ENCODE data around the gene SPG11.
"Not testable (repeated sequence)": the region's sequence is repeated elsewhere in the genome, so short reads cannot be mapped to it uniquely, and the experiment has no call there.

Gene SPG11, protein sequence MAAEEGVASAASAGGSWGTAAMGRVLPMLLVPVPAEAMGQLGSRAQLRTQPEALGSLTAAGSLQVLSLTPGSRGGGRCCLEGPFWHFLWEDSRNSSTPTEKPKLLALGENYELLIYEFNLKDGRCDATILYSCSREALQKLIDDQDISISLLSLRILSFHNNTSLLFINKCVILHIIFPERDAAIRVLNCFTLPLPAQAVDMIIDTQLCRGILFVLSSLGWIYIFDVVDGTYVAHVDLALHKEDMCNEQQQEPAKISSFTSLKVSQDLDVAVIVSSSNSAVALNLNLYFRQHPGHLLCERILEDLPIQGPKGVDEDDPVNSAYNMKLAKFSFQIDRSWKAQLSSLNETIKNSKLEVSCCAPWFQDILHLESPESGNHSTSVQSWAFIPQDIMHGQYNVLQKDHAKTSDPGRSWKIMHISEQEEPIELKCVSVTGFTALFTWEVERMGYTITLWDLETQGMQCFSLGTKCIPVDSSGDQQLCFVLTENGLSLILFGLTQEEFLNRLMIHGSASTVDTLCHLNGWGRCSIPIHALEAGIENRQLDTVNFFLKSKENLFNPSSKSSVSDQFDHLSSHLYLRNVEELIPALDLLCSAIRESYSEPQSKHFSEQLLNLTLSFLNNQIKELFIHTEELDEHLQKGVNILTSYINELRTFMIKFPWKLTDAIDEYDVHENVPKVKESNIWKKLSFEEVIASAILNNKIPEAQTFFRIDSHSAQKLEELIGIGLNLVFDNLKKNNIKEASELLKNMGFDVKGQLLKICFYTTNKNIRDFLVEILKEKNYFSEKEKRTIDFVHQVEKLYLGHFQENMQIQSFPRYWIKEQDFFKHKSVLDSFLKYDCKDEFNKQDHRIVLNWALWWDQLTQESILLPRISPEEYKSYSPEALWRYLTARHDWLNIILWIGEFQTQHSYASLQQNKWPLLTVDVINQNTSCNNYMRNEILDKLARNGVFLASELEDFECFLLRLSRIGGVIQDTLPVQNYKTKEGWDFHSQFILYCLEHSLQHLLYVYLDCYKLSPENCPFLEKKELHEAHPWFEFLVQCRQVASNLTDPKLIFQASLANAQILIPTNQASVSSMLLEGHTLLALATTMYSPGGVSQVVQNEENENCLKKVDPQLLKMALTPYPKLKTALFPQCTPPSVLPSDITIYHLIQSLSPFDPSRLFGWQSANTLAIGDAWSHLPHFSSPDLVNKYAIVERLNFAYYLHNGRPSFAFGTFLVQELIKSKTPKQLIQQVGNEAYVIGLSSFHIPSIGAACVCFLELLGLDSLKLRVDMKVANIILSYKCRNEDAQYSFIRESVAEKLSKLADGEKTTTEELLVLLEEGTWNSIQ (N-terminal part only)
- long read RNA-seq, donor 1, partial matches to known transcripts, result 0 of 1 reads
- long read RNA-seq, donor 1, other reads (novel, unspliced or antisense), result 0 of 1 reads
- long read RNA-seq, donor 2, partial matches to known transcripts, result 0 of 1 reads
- long read RNA-seq, donor 2, other reads (novel, unspliced or antisense), result 0 of 1 reads
- long read RNA-seq, donor 3, partial matches to known transcripts, result 0 of 2 reads
- long read RNA-seq, donor 3, other reads (novel, unspliced or antisense), result 0 of 2 reads
- long read RNA-seq, donor 4, partial matches to known transcripts, result 0 of 4 reads
- long read RNA-seq, donor 4, other reads (novel, unspliced or antisense), result 0 of 4 reads
- long read RNA-seq, donor 5, partial matches to known transcripts, result 0 of 1 reads
- long read RNA-seq, donor 5, other reads (novel, unspliced or antisense), result 0 of 1 reads
- long read RNA-seq, donor 6, result 0 reads
- long read RNA-seq, donor 7, result 0 reads
- long read RNA-seq, donor 8, partial matches to known transcripts, result 0 of 1 reads
- long read RNA-seq, donor 8, other reads (novel, unspliced or antisense), result 0 of 1 reads

DNA sequence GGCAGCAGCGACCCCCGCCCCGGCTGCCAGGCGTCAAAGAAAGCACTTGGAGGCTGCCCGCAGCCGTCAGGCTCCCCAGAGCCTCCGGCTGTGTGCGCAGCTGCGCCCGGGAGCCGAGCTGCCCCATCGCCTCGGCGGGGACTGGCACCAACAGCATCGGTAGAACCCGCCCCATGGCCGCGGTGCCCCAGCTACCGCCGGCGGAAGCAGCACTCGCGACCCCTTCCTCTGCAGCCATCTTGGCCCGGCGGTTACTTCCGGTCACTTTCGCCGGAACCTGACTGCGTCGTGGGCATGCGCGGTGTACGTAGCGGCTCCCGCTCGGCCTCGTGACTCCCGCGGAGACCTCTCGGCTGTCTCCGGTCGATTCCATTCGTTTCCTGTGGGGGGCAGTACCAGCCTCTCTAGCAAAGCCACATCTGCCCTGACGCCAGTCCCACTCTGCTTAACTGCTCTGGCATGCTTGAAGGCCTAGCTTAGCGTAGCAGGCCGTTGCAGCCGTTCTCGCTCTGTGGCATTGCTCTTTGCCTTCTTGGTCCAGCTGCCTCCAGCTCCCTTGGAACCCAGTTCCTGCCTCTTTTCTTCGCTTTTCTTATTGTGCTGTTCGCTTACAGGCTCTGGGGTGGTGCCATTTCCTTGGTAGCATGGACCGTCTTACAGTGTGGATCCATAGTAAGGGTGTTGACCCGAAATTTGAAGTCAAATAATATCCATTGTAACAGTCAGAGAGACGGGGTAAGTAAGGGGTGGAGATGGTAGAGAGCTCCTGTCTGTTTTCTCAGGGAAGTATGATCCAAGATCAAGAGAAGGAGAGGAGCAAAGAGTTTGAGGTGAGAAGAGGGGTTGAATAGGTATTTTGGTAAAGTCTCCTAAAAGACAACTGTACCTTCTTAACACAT, at the start of gene SPG11:
Gene SPG11, minus strand, starts transcription at position 253 of the 899 bp plus-strand sequence. Its CDS starts 15 bp downstream, at position 238.
- DNase-seq, result peak; percentile 97

DNA sequence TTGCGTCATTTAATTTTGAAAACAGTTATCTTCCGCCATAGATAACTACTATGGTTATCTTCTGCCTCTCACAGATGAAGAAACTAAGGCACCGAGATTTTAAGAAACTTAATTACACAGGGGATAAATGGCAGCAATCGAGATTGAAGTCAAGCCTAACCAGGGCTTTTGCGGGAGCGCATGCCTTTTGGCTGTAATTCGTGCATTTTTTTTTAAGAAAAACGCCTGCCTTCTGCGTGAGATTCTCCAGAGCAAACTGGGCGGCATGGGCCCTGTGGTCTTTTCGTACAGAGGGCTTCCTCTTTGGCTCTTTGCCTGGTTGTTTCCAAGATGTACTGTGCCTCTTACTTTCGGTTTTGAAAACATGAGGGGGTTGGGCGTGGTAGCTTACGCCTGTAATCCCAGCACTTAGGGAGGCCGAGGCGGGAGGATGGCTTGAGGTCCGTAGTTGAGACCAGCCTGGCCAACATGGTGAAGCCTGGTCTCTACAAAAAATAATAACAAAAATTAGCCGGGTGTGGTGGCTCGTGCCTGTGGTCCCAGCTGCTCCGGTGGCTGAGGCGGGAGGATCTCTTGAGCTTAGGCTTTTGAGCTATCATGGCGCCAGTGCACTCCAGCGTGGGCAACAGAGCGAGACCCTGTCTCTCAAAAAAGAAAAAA, 49.0 kb upstream of the SPG11 start:
- peak; percentile 53 for DNase-seq

DNA sequence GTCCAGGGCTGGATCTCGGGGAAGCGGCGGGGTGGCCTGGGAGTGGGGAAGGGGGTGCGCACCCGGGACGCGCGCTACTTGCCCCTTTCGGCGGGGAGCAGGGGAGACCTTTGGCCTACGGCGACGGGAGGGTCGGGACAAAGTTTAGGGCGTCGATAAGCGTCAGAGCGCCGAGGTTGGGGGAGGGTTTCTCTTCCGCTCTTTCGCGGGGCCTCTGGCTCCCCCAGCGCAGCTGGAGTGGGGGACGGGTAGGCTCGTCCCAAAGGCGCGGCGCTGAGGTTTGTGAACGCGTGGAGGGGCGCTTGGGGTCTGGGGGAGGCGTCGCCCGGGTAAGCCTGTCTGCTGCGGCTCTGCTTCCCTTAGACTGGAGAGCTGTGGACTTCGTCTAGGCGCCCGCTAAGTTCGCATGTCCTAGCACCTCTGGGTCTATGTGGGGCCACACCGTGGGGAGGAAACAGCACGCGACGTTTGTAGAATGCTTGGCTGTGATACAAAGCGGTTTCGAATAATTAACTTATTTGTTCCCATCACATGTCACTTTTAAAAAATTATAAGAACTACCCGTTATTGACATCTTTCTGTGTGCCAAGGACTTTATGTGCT, 48.4 kb upstream of the SPG11 start:
- DNase-seq, result no peak

DNA sequence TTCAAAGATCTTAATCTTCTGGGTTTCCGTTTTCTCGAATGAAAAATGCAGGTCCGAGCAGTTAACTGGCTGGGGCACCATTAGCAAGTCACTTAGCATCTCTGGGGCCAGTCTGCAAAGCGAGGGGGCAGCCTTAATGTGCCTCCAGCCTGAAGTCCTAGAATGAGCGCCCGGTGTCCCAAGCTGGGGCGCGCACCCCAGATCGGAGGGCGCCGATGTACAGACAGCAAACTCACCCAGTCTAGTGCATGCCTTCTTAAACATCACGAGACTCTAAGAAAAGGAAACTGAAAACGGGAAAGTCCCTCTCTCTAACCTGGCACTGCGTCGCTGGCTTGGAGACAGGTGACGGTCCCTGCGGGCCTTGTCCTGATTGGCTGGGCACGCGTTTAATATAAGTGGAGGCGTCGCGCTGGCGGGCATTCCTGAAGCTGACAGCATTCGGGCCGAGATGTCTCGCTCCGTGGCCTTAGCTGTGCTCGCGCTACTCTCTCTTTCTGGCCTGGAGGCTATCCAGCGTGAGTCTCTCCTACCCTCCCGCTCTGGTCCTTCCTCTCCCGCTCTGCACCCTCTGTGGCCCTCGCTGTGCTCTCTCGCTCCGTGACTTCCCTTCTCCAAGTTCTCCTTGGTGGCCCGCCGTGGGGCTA, 47.8 kb upstream of the SPG11 start, which contains the start of the genes B2M and PATL2:
Gene B2M, plus strand, starts transcription at position 422 of the 647 bp plus-strand sequence. Its CDS starts 30 bp downstream, at position 452.
Gene PATL2, minus strand, starts transcription at position 228 of the 647 bp plus-strand sequence. CDS start 34,833 bp downstream, outside the sequence.
- DNase-seq, result peak; percentile 98

DNA sequence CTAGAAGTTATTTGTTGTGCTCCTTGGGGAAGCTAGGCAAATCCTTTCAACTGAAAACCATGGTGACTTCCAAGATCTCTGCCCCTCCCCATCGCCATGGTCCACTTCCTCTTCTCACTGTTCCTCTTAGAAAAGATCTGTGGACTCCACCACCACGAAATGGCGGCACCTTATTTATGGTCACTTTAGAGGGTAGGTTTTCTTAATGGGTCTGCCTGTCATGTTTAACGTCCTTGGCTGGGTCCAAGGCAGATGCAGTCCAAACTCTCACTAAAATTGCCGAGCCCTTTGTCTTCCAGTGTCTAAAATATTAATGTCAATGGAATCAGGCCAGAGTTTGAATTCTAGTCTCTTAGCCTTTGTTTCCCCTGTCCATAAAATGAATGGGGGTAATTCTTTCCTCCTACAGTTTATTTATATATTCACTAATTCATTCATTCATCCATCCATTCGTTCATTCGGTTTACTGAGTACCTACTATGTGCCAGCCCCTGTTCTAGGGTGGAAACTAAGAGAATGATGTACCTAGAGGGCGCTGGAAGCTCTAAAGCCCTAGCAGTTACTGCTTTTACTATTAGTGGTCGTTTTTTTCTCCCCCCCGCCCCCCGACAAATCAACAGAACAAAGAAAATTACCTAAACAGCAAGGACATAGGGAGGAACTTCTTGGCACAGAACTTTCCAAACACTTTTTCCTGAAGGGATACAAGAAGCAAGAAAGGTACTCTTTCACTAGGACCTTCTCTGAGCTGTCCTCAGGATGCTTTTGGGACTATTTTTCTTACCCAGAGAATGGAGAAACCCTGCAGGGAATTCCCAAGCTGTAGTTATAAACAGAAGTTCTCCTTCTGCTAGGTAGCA, 47.0 kb upstream of the SPG11 start:
- DNase-seq, result no peak

DNA sequence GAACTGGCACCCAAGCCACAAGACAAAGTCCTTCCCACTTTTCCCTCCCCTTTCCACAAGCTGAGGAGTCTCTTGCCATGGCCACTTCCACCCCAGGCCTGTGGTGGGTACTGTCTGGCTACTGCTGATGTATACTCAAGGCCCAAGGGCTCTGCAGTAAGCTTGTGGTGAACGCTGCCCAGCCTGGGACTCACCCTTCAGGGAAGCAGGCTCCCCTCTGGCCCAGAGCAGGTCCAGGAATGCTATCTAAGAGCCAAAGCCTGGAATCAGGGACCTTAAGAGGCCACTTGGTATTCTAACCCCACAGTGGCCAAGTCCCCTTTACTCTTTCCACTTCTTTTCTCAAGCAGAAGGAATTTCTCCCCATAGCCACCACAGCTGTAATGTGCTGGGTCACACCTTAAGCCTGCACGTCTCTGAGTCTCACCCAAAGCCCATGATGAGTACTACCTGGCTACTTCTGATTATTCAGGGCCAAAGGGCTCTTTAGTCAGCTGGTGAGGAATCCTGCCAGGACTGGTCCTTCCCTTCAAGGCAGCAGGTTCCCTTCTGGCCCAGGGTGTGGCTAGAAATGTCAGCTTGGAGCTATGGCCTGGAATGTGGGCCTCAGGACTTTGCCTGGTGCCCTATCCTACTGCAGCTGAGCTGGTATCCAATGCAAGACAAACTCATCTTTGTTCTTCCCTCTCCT, 43.6 kb upstream of the SPG11 start:
- DNase-seq, result no peak

DNA sequence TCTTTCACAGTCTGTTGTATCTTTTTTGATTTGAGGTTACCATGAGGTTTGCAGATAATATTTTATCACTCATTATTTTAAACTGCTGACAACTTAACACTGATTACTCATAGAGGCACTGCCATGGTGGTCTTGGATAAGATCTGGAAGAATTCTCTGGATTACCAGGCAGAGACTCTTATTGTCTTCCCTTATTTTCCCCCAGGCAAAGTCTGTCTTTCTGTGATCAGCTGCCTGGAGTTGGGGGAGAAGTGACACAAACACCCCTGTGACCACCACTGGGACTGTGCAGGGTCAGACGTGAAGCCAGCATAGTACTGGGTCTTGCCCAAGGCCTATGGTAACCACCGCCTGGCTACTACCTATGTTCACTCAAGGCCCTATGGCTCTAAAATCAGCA, 42.9 kb upstream of the SPG11 start:
- DNase-seq, result no peak

DNA sequence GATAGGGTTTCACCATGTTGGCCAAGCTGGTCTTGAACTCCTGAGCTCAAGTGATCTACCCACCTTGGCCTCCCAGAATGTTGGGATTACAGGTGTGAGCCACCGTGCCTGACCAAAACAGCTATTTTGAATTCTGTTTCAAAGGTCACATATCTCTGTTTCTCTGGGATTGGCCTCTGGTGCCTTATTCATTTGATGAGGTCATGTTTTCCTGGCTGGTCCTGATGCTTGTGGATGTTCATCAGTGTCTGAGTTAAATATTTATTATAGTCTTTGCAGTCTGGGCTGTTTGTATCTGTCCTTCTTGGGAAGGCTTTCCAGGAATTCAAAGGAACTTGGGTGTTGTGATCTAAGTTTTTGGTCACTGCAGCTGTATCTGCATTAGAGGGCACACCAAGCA, 42.5 kb upstream of the SPG11 start:
- no peak for DNase-seq

DNA sequence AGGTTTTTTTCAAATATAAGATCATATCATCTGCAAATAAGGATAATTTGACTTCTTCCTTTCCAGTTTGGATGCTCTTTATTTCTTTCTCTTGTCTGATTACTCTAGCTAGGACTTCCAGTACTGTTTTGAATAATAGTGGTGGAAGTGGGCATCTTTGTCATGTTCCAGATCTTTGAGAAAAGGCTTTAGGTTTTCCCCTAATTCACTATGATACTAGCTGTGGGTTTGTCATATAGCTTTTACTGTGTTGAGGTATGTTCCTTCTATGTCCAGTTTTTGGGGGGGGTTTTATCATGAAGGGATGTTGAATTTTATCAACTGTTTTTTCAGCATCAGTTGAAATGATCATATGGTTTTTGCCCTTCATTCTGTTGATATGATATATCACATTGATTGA, 37.2 kb upstream of the SPG11 start:
- not testable (repeated sequence) for DNase-seq

DNA sequence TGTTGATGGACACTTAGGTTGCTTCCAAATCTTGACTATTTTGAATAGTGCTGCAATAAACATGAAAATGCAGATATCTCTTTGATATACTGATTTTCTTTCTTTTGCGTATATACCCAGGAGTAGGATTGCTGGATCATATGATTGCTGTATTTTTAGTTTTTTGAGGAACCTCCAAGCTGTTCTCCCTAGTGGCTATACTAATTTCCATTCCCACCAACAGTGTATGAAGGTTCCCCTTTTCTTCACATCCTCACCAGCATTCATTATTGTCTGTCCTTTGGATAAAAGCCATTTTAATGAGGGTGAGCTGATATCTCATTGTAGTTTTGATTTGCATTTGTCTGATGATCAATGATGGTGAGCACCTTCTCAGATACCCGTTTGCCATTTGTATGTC, 35.2 kb upstream of the SPG11 start:
- no peak for DNase-seq

DNA sequence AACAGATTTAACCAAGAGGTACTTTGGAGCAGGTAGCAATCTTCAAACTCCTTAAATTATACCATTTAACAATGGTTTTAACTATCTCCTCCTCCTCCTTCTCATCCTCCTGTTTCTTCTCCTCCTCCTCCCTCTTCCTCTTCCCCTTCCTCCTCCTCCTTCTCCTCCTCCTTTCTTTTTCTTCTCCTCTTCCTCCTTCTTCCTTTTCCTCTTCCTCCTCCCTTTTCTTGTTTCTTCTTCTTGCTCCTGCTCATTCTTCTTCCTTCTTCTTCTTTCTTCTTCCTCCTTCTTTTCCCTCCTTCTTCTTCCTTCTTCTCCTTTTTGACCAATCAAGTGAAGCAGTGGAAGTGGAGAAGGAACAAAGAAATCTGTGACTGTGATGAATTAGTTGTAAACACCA, 33.6 kb upstream of the SPG11 start:
- no peak for DNase-seq

DNA sequence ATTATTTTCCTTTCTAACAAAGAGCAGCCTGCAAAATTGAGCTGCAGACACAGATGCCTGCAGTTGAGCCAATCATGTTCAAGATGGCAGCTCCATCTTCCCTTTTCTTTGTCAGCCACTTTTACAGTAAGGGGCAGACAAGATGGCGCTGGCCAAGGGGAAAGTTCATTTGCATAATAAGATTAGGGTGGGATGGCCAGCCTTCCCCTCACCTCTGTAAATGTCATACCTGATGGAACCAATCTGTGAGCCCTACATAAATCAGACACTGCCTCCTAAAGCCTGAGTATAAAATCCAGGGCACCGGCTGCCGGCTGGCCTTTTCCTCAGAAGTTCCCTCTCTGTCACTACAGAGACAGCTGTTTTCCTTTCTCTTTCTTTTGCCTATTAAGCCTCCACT, 31.8 kb upstream of the SPG11 start:
- peak; percentile 43 for DNase-seq

DNA sequence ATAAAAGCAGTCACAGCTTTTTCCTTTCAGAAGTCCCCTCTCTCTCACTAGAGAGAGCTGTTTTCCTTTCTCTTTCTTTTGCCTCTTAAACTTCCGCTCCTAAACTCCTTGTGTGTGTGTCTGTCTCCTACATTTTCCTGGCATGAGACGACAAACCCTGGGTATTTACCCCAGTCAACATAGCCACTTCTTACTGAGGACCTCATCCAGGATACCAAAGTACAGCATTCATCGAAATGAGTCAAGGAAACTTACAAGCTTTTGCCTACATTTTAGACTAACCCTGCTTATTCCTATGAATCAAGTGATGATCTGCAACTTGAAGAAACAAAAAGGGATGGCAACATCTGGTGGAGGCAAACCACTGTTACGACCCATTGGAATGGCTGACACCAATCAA, 31.0 kb upstream of the SPG11 start:
- no peak for DNase-seq

DNA sequence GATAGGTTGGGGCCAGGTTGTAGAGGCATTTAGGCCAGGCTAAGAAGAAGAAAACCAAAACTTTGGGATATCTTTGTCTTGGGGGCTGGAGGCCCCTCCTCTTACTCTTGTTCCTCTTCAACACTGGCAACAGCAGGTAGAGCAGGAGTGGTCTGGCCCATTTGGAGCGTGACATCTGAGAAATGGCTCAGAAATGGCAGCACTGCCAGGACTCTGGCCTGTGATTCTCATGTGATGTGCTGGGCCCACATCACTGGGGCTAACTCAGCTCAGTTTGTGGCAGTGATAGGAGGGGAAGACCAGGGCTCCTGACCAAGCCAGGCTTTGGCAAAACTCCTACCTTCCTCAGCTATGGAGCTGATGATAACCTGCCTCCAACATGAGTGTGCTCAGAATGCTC, 29.2 kb upstream of the SPG11 start:
- DNase-seq, result no peak

DNA sequence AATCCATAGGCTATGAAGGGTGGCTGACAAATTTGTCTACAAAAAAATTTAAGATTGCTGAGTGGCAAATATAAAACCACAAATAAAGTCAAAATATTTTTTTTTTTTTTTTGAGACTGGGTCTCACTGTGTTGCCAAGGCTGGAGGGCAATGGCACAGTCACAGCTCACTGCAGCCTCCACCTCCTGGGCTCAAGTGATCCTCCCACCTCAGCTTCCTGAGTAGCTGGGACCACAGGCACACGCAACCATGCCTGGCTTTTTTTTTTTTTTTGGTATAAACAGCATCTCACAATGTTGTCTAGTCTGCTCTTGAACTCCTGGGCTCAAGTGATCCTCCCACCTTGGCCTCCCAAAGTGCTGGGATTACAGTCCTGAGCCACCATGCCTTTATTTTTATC, 26.8 kb upstream of the SPG11 start:
- DNase-seq, result not testable (repeated sequence)

DNA sequence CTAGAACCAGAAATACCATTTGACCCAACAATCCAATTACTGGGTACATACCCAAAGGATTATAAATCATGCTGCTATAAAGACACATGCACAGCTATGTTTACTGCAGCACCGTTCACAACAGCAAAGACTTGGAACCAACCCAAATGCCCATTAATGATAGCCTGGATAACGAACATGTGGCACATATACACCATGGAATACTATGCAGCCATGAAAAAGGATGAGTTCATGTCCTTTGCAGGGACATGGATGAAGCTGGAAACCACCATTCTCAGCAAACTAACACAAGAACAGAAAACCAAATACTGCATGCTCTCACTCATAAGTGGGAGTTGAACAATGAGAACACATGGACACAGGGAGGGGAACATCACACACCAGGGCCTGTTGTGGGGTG, 25.9 kb upstream of the SPG11 start:
- DNase-seq, result not testable (repeated sequence)
